Activated B cell treated with CpG ODN at 0.5 μM for 24 hours (primary cell): ENCODE results near the gene TCF4. TPM values are rescaled to one million over a fixed set of nuclear protein-coding genes. Genes with fewer than 3 reads are reported as not detected.
A peak's percentile ranks its signal among the peaks of the same experiment; 100 is the strongest.

Source experiments
- ATAC-seq: fragments of 200-7000 bp; cut with Tn5 transposase; one replicate; pipeline ENCODE4 v1.10.0; 2021; ENCODE audit warnings: low read depth, mild to moderate bottlenecking, moderate library complexity
- CTCF ChIA-PET: fragments of 350-600 bp; sonication (Branson Sonifier 250); formaldehyde crosslinking; loops from one replicate; lab custom pipeline; 2021; ENCODE audit warnings: antibody characterized with exemption; lab: Charles Lee
- POLR2A ChIA-PET: fragments of 350-600 bp; sonication (Branson Sonifier 250); formaldehyde crosslinking; loops from one replicate; lab custom pipeline; 2021; ENCODE audit warnings: antibody characterized with exemption; lab: Charles Lee
- DNase-seq: peaks from one replicate; pipeline ENCODE4 v3.0.0; 2022
- H3K27ac Mint-ChIP-seq: one replicate; pipeline ENCODE4 v1.8.0; 2020; ENCODE audit warnings: mixed read lengths
- H3K27me3 Mint-ChIP-seq: one replicate; pipeline ENCODE4 v1.8.0; 2021; ENCODE audit warnings: mixed read lengths
- H3K36me3 Mint-ChIP-seq: one replicate; pipeline ENCODE4 v1.8.0; 2021; ENCODE audit warnings: low read depth, mixed read lengths
- H3K4me1 Mint-ChIP-seq: one replicate; pipeline ENCODE4 v1.8.0; 2021; ENCODE audit warnings: mixed read lengths
- H3K4me3 Mint-ChIP-seq: one replicate; pipeline ENCODE4 v1.8.0; 2020; ENCODE audit warnings: mild to moderate bottlenecking, mixed read lengths
- H3K9me3 Mint-ChIP-seq: one replicate; pipeline ENCODE4 v1.8.0; 2020; ENCODE audit warnings: mixed read lengths
- CTCF ChIP-seq: fragments of 200-600 bp; IDR thresholded peaks from one replicate; pipeline ENCODE4 v1.8.0; 2022; ENCODE audit warnings: antibody characterized with exemption, mild to moderate bottlenecking
- intact Hi-C: fragments of 100-400 bp; cut with micrococcal nuclease; formaldehyde crosslinking; loops from one replicate; pipeline ENCODE4 v1.15.1; 2024
- total RNA-seq: library from RNA; stranded (reverse); gene quantifications from 2 replicates; pipeline ENCODE4 v1.2.3, GENCODE V29; 2022

The TCF4 gene
- total RNA-seq, 1 donor from 2014 or later = 270 TPM

GRCh38 chr18:55334875-55335274, 253.1 kb downstream of the TCF4 start:
- intact Hi-C loops = loop anchor here (5.0 kb wide), 1 partner anchor 237 kb away; no protein-coding TSS in a partner anchor
- no peaks in the 10 kb centered on the region for H3K36me3 Mint-ChIP-seq
- no peak overlapping the region for H3K4me3 Mint-ChIP-seq
- no peak overlapping the region for H3K27ac Mint-ChIP-seq
- no peak for TF ChIP-seq CTCF
- ATAC-seq (no peak), DNase-seq (no peak)
- CTCF ChIA-PET = interaction anchor here (1.0 to 2.6 kb wide), 3 partner anchors 9 to 100 kb away, joined by 3 to 7 read pairs (median 4); no protein-coding TSS in a partner anchor
- no peaks in the 10 kb centered on the region for H3K9me3 Mint-ChIP-seq
- POLR2A ChIA-PET = no interaction called here
- H3K4me1 Mint-ChIP-seq = peaks cover 35% of the 10 kb centered on the region
- no peaks in the 10 kb centered on the region for H3K27me3 Mint-ChIP-seq

- Mint-ChIP-seq H3K27ac (no peak overlapping the region), H3K4me3 (no peak overlapping the region), H3K9me3 (no peaks in the 10 kb centered on the region), H3K36me3 (no peaks in the 10 kb centered on the region), H3K27me3 (no peaks in the 10 kb centered on the region), H3K4me1 (peaks cover 39% of the 10 kb centered on the region)
- ChIA-PET CTCF (interaction anchor here (1.2 to 2.0 kb wide), 2 partner anchors 12 to 84 kb away, joined by 3 to 4 read pairs; no protein-coding TSS in a partner anchor), POLR2A (interaction anchor here (1.8 kb wide), 1 partner anchor 9 kb away, joined by 10 read pairs; no protein-coding TSS in a partner anchor)
- DNase-seq (no peak), ATAC-seq (no peak)
- TF ChIP-seq CTCF = no peak
- intact Hi-C loops = no loop called here
These were observed 256.7 kb downstream of the TCF4 start for GRCh38 chr18:55331301-55331700.

- H3K4me3 Mint-ChIP-seq = no peak overlapping the region
- intact Hi-C loops = loop anchor here (1.0 kb wide), 1 partner anchor 9 kb away; no protein-coding TSS in a partner anchor
- CTCF ChIA-PET = interaction anchor here (1.3 kb wide), 1 partner anchor 9 kb away, joined by 3 read pairs; no protein-coding TSS in a partner anchor
These were observed 259.7 kb downstream of the TCF4 start for GRCh38 chr18:55328301-55328700.

GRCh38 chr18:55327454-55327853, 260.5 kb downstream of the TCF4 start:
- no peak for ATAC-seq
- CTCF ChIA-PET = interaction anchor here (1.3 kb wide), 1 partner anchor 8 kb away, joined by 3 read pairs; no protein-coding TSS in a partner anchor
- Mint-ChIP-seq H3K4me3 (no peak overlapping the region), H3K27me3 (no peaks in the 10 kb centered on the region), H3K9me3 (no peaks in the 10 kb centered on the region), H3K4me1 (peaks cover 64% of the 10 kb centered on the region), H3K36me3 (no peaks in the 10 kb centered on the region), H3K27ac (peak overlapping the region; percentile 81)
- no peak for DNase-seq
- intact Hi-C loops = no loop called here
- POLR2A ChIA-PET = interaction anchor here (1.4 to 2.4 kb wide), 3 partner anchors 10 to 59 kb away, joined by 3 to 8 read pairs (median 6); no protein-coding TSS in a partner anchor
- no peak for TF ChIP-seq CTCF

More at GRCh38 chr18:55328301-55328700, 259.7 kb downstream of the TCF4 start:
- TF ChIP-seq CTCF = no peak
- no peak for DNase-seq
- peak; percentile 60 for ATAC-seq
- POLR2A ChIA-PET = interaction anchor here (0.8 to 2.4 kb wide), 3 partner anchors 9 to 60 kb away, joined by 3 to 6 read pairs (median 3); no protein-coding TSS in a partner anchor
- no peaks in the 10 kb centered on the region for H3K36me3 Mint-ChIP-seq
- peaks cover 60% of the 10 kb centered on the region for H3K4me1 Mint-ChIP-seq
- no peaks in the 10 kb centered on the region for H3K27me3 Mint-ChIP-seq
- H3K27ac Mint-ChIP-seq = peak overlapping the region; percentile 81
- H3K9me3 Mint-ChIP-seq = no peaks in the 10 kb centered on the region

- peak overlapping the region; percentile 8 for H3K27ac Mint-ChIP-seq
- H3K4me1 Mint-ChIP-seq = peaks cover 61% of the 10 kb centered on the region
- no peaks in the 10 kb centered on the region for H3K9me3 Mint-ChIP-seq
- ChIA-PET POLR2A (interaction anchor here (0.6 to 3.1 kb wide), 5 partner anchors 8 to 60 kb away, joined by 3 to 13 read pairs (median 8); no protein-coding TSS in a partner anchor), CTCF (interaction anchor here (1.9 to 2.0 kb wide), 2 partner anchors 8 to 92 kb away, joined by 4 to 5 read pairs; no protein-coding TSS in a partner anchor)
- no peak overlapping the region for H3K4me3 Mint-ChIP-seq
- H3K27me3 Mint-ChIP-seq = no peaks in the 10 kb centered on the region
- intact Hi-C loops = no loop called here
- ATAC-seq (no peak), DNase-seq (no peak)
- peaks cover 7% of the 10 kb centered on the region for H3K36me3 Mint-ChIP-seq
- TF ChIP-seq CTCF = no peak
These were observed 261.9 kb downstream of the TCF4 start for GRCh38 chr18:55326134-55326533.
